HCT116 (cell line): Measurements from ENCODE around the gene CEP55. TPM values are rescaled to one million over a fixed set of nuclear protein-coding genes. Genes with fewer than 3 reads are reported as not detected.

Source experiments
- ATAC-seq: fragments of 200-7000 bp; cut with Tn5 transposase; 2 replicates; pipeline ENCODE4 v1.9.1; 2020; ENCODE audit warnings: mild to moderate bottlenecking, moderate library complexity
- BruUV-seq: library from RNA; stranded (reverse); fragments of 400-500 nt; replicated peaks from 2 replicates; lab custom pipeline; 2021; lab: Mats Ljungman, UMichigan
- CTCF ChIA-PET: fragments of 300-600 bp; sonication (Branson Sonifier 250); formaldehyde crosslinking; loops from one replicate; lab custom pipeline; 2021; ENCODE audit warnings: antibody characterized with exemption; lab: Charles Lee
- POLR2A ChIA-PET: fragments of 300-600, 350-600 bp; sonication (Branson Sonifier 250); formaldehyde crosslinking; loops from one replicate; lab custom pipeline; 2021; ENCODE audit warnings: antibody characterized with exemption; lab: Charles Lee
- RAD21 ChIA-PET, 2 experiments: fragments of 300-600 bp; sonication (Branson Sonifier 250); formaldehyde crosslinking; loops; one replicate each; lab custom pipeline; 2023; ENCODE audit warnings: low total read pairs in 2 of 2; ENCODE audit not compliant: uncharacterized antibody in 2 of 2, unreplicated experiment in 2 of 2, low non-redundant PET in 1 of 2; lab: Charles Lee
- DNase-seq: peaks from one replicate; pipeline ENCODE4 v3.0.0-alpha.2; 2010; ENCODE audit warnings: low read depth, low spot score
- H2AFZ ChIP-seq: fragments of 200-600 bp; shearing (Covaris generic), sonication (generic); 2 replicates; pipeline ENCODE4 v1.6.1; 2017; ENCODE audit warnings: low read depth, mixed run types, mixed read lengths, antibody characterized with exemption, low read length; ENCODE audit not compliant: poor library complexity, severe bottlenecking
- H3K27ac ChIP-seq: 2 replicates; pipeline ENCODE4 v1.5.1; 2012; ENCODE audit warnings: low read depth, low read length
- H3K27me3 ChIP-seq: fragments of 200-600 bp; sonication (generic); 2 replicates; pipeline ENCODE4 v1.6.1; 2016; ENCODE audit warnings: mixed run types, low read length, mixed read lengths; ENCODE audit not compliant: insufficient read depth
- H3K36me3 ChIP-seq, 2 experiments: fragments of 200-500 bp in 1 of 2; fragments of 200-600 bp in 1 of 2; sonication (Bioruptor generic) in 1 of 2; sonication (generic) in 1 of 2; 2 replicates each; pipeline versions ENCODE4 v1.5.1 to v1.6.1; 2014 to 2016; ENCODE audit warnings: low read length in 2 of 2, inconsistent platforms in 1 of 2, mixed read lengths in 1 of 2, mixed run types in 1 of 2; ENCODE audit not compliant: insufficient read depth in 2 of 2, control insufficient read depth in 1 of 2
- H3K4me1 ChIP-seq, 2 experiments: fragments of 200-600 bp in 1 of 2; sonication (generic) in 1 of 2; 2 replicates each; pipeline versions ENCODE4 v1.5.1 to v1.6.1; 2012 to 2017; ENCODE audit warnings: low read length in 2 of 2, inconsistent platforms in 1 of 2, mild to moderate bottlenecking in 1 of 2, mixed read lengths in 1 of 2, mixed run types in 1 of 2, moderate library complexity in 1 of 2; ENCODE audit not compliant: insufficient read depth in 2 of 2, control insufficient read depth in 1 of 2
- H3K4me2 ChIP-seq: fragments of 200-600 bp; sonication (generic); 2 replicates; pipeline ENCODE4 v1.6.1; 2017; ENCODE audit warnings: mixed run types, low read length, mixed read lengths
- H3K4me3 ChIP-seq, 2 experiments: fragments of 200-600 bp in 1 of 2; sonication (generic) in 1 of 2; replicated peaks in 1 of 2; 2 replicates each; pipeline ENCODE4 v1.5.1; 2011 to 2016; ENCODE audit warnings: low read length in 2 of 2, control low read depth in 1 of 2, low read depth in 1 of 2, mild to moderate bottlenecking in 1 of 2, mixed read lengths in 1 of 2, mixed run types in 1 of 2
- H3K79me2 ChIP-seq: fragments of 200-600 bp; sonication (generic); 2 replicates; pipeline ENCODE4 v1.6.1; 2017; ENCODE audit warnings: mild to moderate bottlenecking, mixed run types, low read length, moderate library complexity, mixed read lengths; ENCODE audit not compliant: insufficient read depth
- H3K9ac ChIP-seq: fragments of 200-600 bp; sonication (generic); 2 replicates; pipeline ENCODE4 v1.6.1; 2016; ENCODE audit warnings: low read length, mixed read lengths
- H3K9me2 ChIP-seq: fragments of 200-600 bp; sonication (generic), shearing (Covaris generic); 2 replicates; pipeline ENCODE4 v1.6.1; 2017; ENCODE audit warnings: mixed run types, mild to moderate bottlenecking, moderate library complexity; ENCODE audit not compliant: insufficient read depth
- H3K9me3 ChIP-seq, 2 experiments: fragments of 200-500 bp in 1 of 2; fragments of 200-600 bp in 1 of 2; sonication (Bioruptor generic) in 1 of 2; sonication (generic) in 1 of 2; 2 replicates each; pipeline ENCODE4 v1.6.1; 2014 to 2017; ENCODE audit warnings: low read length in 2 of 2, mixed read lengths in 2 of 2, inconsistent platforms in 1 of 2, low read depth in 1 of 2, mild to moderate bottlenecking in 1 of 2, mixed run types in 1 of 2, moderate library complexity in 1 of 2; ENCODE audit not compliant: control insufficient read depth in 1 of 2, insufficient read depth in 1 of 2
- H4K20me1 ChIP-seq: fragments of 200-600 bp; sonication (generic), shearing (Covaris generic); 2 replicates; pipeline ENCODE4 v1.6.1; 2017; ENCODE audit warnings: mixed run types, mild to moderate bottlenecking, moderate library complexity; ENCODE audit not compliant: insufficient read depth
- CBX3 ChIP-seq: IDR thresholded peaks from 2 replicates; pipeline ENCODE4 v1.6.1; 2012; ENCODE audit warnings: low read depth
- CEBPB ChIP-seq: IDR thresholded peaks from 2 replicates; pipeline ENCODE4 v1.6.1; 2012; ENCODE audit warnings: low read depth
- EGR1 ChIP-seq: IDR thresholded peaks from 2 replicates; pipeline ENCODE4 v1.6.1; 2012; ENCODE audit warnings: low read depth
- ELF1 ChIP-seq: IDR thresholded peaks from 2 replicates; pipeline ENCODE4 v1.6.1; 2012; ENCODE audit warnings: low read depth, borderline replicate concordance
- EZH2phosphoT487 ChIP-seq: fragments of 200-600 bp; IDR thresholded peaks from 2 replicates; pipeline ENCODE4 v1.6.1; 2018; ENCODE audit warnings: antibody characterized with exemption, borderline replicate concordance
- FOSL1 ChIP-seq: IDR thresholded peaks from 2 replicates; pipeline ENCODE4 v1.6.1; 2012; ENCODE audit warnings: low read depth
- JUND ChIP-seq: IDR thresholded peaks from 2 replicates; pipeline ENCODE4 v1.6.1; 2012
- POLR2A ChIP-seq: IDR thresholded peaks from 2 replicates; pipeline ENCODE4 v1.7.0; 2011; ENCODE audit warnings: borderline replicate concordance; ENCODE audit not compliant: insufficient read depth, insufficient read length; ENCODE audit errors: extremely low read depth
- POLR2AphosphoS5 ChIP-seq: IDR thresholded peaks from 2 replicates; pipeline ENCODE4 v1.6.1; 2011; ENCODE audit warnings: mild to moderate bottlenecking, low read depth, low read length, moderate library complexity
- RAD21 ChIP-seq: IDR thresholded peaks from 2 replicates; pipeline ENCODE4 v1.6.1; 2012; ENCODE audit warnings: low read depth, mild to moderate bottlenecking
- REST ChIP-seq: IDR thresholded peaks from 2 replicates; pipeline ENCODE4 v1.6.1; 2012; ENCODE audit warnings: low read depth
- SIN3A ChIP-seq: IDR thresholded peaks from 2 replicates; pipeline ENCODE4 v1.6.1; 2012; ENCODE audit warnings: low read depth
- SP1 ChIP-seq: IDR thresholded peaks from 2 replicates; pipeline ENCODE4 v1.6.1; 2012; ENCODE audit warnings: low read depth
- SRF ChIP-seq: IDR thresholded peaks from 2 replicates; pipeline ENCODE4 v1.6.1; 2012; ENCODE audit warnings: low read depth
- YY1 ChIP-seq: IDR thresholded peaks from 2 replicates; pipeline ENCODE4 v1.6.1; 2011; ENCODE audit warnings: low read length, low read depth, moderate library complexity, mild to moderate bottlenecking; ENCODE audit not compliant: insufficient replicate concordance; ENCODE audit errors: extremely low read depth
- ZBTB33 ChIP-seq: IDR thresholded peaks from 2 replicates; pipeline ENCODE4 v1.6.1; 2011; ENCODE audit warnings: mild to moderate bottlenecking, low read length, moderate library complexity; ENCODE audit not compliant: insufficient replicate concordance; ENCODE audit errors: extremely low read depth
- ZFX ChIP-seq: fragments of 450-650 bp; IDR thresholded peaks from 2 replicates; pipeline ENCODE4 v1.6.1; 2017
- ZNF274 ChIP-seq: fragments of 200-500 bp; sonication (Bioruptor generic); IDR thresholded peaks from 2 replicates; pipeline ENCODE4 v1.6.1; 2014; ENCODE audit warnings: mild to moderate bottlenecking, low read depth, low read length, inconsistent platforms
- intact Hi-C: fragments of 100-400 bp; cut with micrococcal nuclease; formaldehyde crosslinking; loops from 2 replicates; pipeline ENCODE4 v1.10.0; 2022
- total RNA-seq: library from RNA; stranded (reverse); gene quantifications from one replicate; pipeline ENCODE4 v1.2.1, GENCODE V29; 2021; ENCODE audit not compliant: unreplicated experiment
- TF ChIP-seq, protein P1 (sequence below), 3 experiments: fragments of 200-600 bp in 1 of 3; sonication (generic) in 1 of 3; IDR thresholded peaks in 2 of 3; conservative IDR thresholded peaks in 1 of 3; 2 replicates each; pipeline ENCODE4 v1.5.1; 2012 to 2017; ENCODE audit warnings: low read depth in 2 of 3, low read length in 2 of 3, antibody characterized with exemption in 1 of 3, borderline replicate concordance in 1 of 3, control low read depth in 1 of 3, mild to moderate bottlenecking in 1 of 3, mixed read lengths in 1 of 3, mixed run types in 1 of 3, moderate library complexity in 1 of 3; ENCODE audit not compliant: insufficient read depth in 1 of 3

Gene CEP55
- total RNA-seq, 1 experiment from 2014 or later: 63.7 TPM

DNA sequence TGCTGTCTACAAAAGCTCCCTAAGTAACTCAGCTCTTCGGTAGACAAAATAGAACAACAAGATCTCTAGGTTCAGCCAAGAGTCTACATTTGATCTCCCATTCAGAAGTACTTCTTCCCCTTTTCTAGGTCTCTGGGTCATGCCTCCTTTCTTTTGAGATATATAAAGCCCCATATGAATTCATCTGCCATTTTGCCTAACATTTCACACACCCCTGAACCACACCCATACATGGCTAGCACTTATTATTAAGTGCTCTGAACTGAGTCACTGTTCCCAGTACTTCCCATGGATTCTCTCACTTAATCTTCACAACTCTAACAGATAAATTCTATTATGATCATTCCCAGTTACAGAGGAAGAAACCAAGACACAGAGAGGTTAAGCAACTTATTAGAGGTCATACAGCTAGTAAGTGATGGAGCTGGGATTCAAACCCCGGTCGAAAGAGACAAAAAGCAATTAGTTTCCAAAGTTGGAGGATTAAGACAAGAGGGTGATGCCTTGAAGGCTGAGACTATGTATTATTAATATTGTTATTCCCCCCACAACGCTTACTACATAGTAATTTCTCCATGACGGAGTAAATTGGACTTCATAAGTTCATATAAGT lies 31.5 kb upstream of the CEP55 start:
- POLR2A ChIA-PET: interaction anchor here (0.8 to 3.3 kb wide), 9 partner anchors 10 to 88 kb away, joined by 4 to 49 read pairs (median 8); no protein-coding TSS in a partner anchor
- peak overlapping the region; percentile 76 for H3K4me2 ChIP-seq

More for the DNA sequence above, 31.5 kb upstream of the CEP55 start:
- ChIA-PET RAD21 (interaction anchor here (1.7 to 1.8 kb wide), 3 partner anchors 17 to 81 kb away, joined by 7 to 8 read pairs (median 7); partner anchors contain the start of gene MYOF (in 1 of the 2)), CTCF (interaction anchor here (1.7 kb wide), 1 partner anchor 18 kb away, joined by 7 read pairs; the partner anchor contains the start of gene MYOF)
- Histone ChIP-seq H3K4me1 (peaks cover 88 to 93% of the 10 kb centered on the region in 2 experiments), H3K4me3 (peak overlapping the region in 1 of 2 experiments; percentile 32; a peak in 2 of 4 replicates), H3K27ac (peak overlapping the region; percentile 98), H3K36me3 (peaks cover 0 to 13% of the 10 kb centered on the region in 2 experiments; a peak in 1 of 4 replicates), H2AFZ (no peak overlapping the region), H3K79me2 (peaks cover 94% of the 10 kb centered on the region), H3K9me2 (no peaks in the 10 kb centered on the region), H3K9me3 (no peaks in the 10 kb centered on the region), H4K20me1 (no peaks in the 10 kb centered on the region), H3K9ac (peak overlapping the region; percentile 65), H3K27me3 (no peaks in the 10 kb centered on the region)
- intact Hi-C loops: no loop called here
- BruUV-seq: no TSS peak
- DNase-seq (no peak), ATAC-seq (no peak)
- TF ChIP-seq, protein P1, sequence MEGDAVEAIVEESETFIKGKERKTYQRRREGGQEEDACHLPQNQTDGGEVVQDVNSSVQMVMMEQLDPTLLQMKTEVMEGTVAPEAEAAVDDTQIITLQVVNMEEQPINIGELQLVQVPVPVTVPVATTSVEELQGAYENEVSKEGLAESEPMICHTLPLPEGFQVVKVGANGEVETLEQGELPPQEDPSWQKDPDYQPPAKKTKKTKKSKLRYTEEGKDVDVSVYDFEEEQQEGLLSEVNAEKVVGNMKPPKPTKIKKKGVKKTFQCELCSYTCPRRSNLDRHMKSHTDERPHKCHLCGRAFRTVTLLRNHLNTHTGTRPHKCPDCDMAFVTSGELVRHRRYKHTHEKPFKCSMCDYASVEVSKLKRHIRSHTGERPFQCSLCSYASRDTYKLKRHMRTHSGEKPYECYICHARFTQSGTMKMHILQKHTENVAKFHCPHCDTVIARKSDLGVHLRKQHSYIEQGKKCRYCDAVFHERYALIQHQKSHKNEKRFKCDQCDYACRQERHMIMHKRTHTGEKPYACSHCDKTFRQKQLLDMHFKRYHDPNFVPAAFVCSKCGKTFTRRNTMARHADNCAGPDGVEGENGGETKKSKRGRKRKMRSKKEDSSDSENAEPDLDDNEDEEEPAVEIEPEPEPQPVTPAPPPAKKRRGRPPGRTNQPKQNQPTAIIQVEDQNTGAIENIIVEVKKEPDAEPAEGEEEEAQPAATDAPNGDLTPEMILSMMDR (IDR thresholded peaks at IDR 0.05 in 2 of 3, conservative IDR thresholded peaks at IDR 0.05 in 1 of 3; ENCODE audit: borderline replicate concordance in 1 of 3, insufficient read depth in 1 of 3, low read depth in 2 of 3, low read length in 2 of 3): no peak
- TF ChIP-seq EZH2phosphoT487: no peak
- no peak for TF ChIP-seq YY1
- no peak for TF ChIP-seq ZBTB33
- no peak for TF ChIP-seq EGR1
- TF ChIP-seq REST: no peak
- no peak for TF ChIP-seq SRF
- no peak for TF ChIP-seq JUND
- no peak for TF ChIP-seq CBX3
- no peak for TF ChIP-seq FOSL1
- TF ChIP-seq ELF1: no peak
- TF ChIP-seq RAD21: no peak
- no peak for TF ChIP-seq ZNF274
- no peak; the same call in 1 of the 2 replicates for TF ChIP-seq POLR2AphosphoS5
- TF ChIP-seq SP1: no peak
- no peak for TF ChIP-seq POLR2A
- TF ChIP-seq SIN3A: no peak
- no peak for TF ChIP-seq ZFX
- TF ChIP-seq CEBPB: no peak
